K562 (cell line): Measurements from ENCODE around the gene PLEKHA5. TPM values are rescaled to one million over a fixed set of nuclear protein-coding genes. Genes with fewer than 3 reads are reported as not detected.
A peak's percentile ranks its signal among the peaks of the same experiment; 100 is the strongest.

ENCODE experiments used
- ATAC-seq: fragments of 200-7000 bp; cut with Tn5 transposase; 3 replicates; pipeline ENCODE4 v1.9.1; 2020; ENCODE audit warnings: moderate library complexity
- BruUV-seq: library from RNA; stranded (reverse); fragments of 400-500 nt; replicated peaks from 2 replicates; lab custom pipeline; 2021; lab: Mats Ljungman, UMichigan
- CTCF ChIA-PET: fragments of 300-600 bp; formaldehyde crosslinking; extraction: SDS; loops from one replicate; lab custom pipeline; 2021; ENCODE audit warnings: low intra/inter-chr PET ratio; lab: Yijun Ruan, JAX
- POLR2A ChIA-PET: fragments of 300-600, 350-650 bp; sonication (Branson Sonifier 250); formaldehyde crosslinking; extraction: SDS; loops from one replicate; lab custom pipeline; 2021; ENCODE audit warnings: antibody characterized with exemption, inconsistent platforms; lab: Yijun Ruan, JAX
- DNase-seq, 4 experiments: peaks; one replicate each; pipeline versions ENCODE4 v3.0.0 to v3.0.0-alpha.2; 2011 to 2018; ENCODE audit warnings: low spot score in 3 of 4, mixed read lengths in 3 of 4; ENCODE audit errors: extremely low read depth in 1 of 4
- FAIRE-seq: peaks from 2 replicates; lab custom pipeline; 2011; peaks lifted over from hg19 to GRCh38; lab: Jason Lieb, UNC
- H2AFZ ChIP-seq: 2 replicates; pipeline ENCODE4 v1.6.0; 2011; ENCODE audit warnings: low read depth, low read length, control low read depth, inconsistent platforms
- H3K27ac ChIP-seq: fragments of 200-600 bp; 3 replicates; pipeline ENCODE4 v1.8.0; 2011; ENCODE audit warnings: low read depth, mild to moderate bottlenecking, control low read depth, inconsistent platforms, low read length, moderate library complexity, mixed read lengths; ENCODE audit errors: extremely low read depth
- H3K27me3 ChIP-seq, 2 experiments: fragments of 300-600 bp in 1 of 2; 2 replicates in 1 of 2; 3 replicates in 1 of 2; pipeline versions ENCODE4 v1.6.0 to v1.8.0; 2011; ENCODE audit warnings: inconsistent platforms in 2 of 2, low read length in 2 of 2, mild to moderate bottlenecking in 1 of 2, mixed read lengths in 1 of 2, moderate library complexity in 1 of 2; ENCODE audit not compliant: control insufficient read depth in 2 of 2, insufficient read depth in 2 of 2
- H3K36me3 ChIP-seq: fragments of 300-600 bp; 3 replicates; pipeline ENCODE4 v1.8.0; 2011; ENCODE audit warnings: mild to moderate bottlenecking, low read length, inconsistent platforms; ENCODE audit not compliant: control insufficient read depth, insufficient read depth
- H3K4me1 ChIP-seq, 2 experiments: fragments of 200-600 bp in 1 of 2; replicated peaks in 1 of 2; 2 replicates in 1 of 2; 3 replicates in 1 of 2; pipeline versions ENCODE4 v1.5.1 to v1.8.0; 2011; ENCODE audit warnings: inconsistent platforms in 2 of 2, low read length in 2 of 2, mild to moderate bottlenecking in 1 of 2, mixed read lengths in 1 of 2, moderate library complexity in 1 of 2; ENCODE audit not compliant: control insufficient read depth in 2 of 2, insufficient read depth in 2 of 2
- H3K4me2 ChIP-seq: 2 replicates; pipeline ENCODE4 v1.6.1; 2011; ENCODE audit warnings: low read length, control low read depth, inconsistent platforms, mixed read lengths; ENCODE audit not compliant: insufficient read depth
- H3K4me3 ChIP-seq: fragments of 200-600 bp; sonication (generic), shearing (Covaris generic); 2 replicates; pipeline ENCODE4 v1.5.1; 2016; ENCODE audit warnings: control low read depth, inconsistent platforms
- H3K79me2 ChIP-seq: fragments of 200-600 bp; 3 replicates; pipeline ENCODE4 v1.8.0; 2011; ENCODE audit warnings: low read length, inconsistent platforms; ENCODE audit not compliant: control insufficient read depth, insufficient read depth
- H3K9ac ChIP-seq, 2 experiments: 2 replicates each; pipeline versions ENCODE4 v1.6.0 to v1.6.1; 2011; ENCODE audit warnings: low read depth in 2 of 2, low read length in 2 of 2, control low read depth in 1 of 2, inconsistent platforms in 1 of 2, mild to moderate bottlenecking in 1 of 2, mixed read lengths in 1 of 2; ENCODE audit not compliant: insufficient read depth in 1 of 2
- H3K9me1 ChIP-seq: one replicate; pipeline ENCODE4 v1.6.0; 2011; ENCODE audit warnings: inconsistent platforms, mild to moderate bottlenecking, low read length, moderate library complexity; ENCODE audit not compliant: control insufficient read depth, insufficient read depth
- H3K9me3 ChIP-seq: replicated peaks from 2 replicates; pipeline ENCODE4 v1.5.1; 2011; ENCODE audit warnings: low read depth, low read length, inconsistent platforms; ENCODE audit not compliant: control insufficient read depth, insufficient read depth
- H4K20me1 ChIP-seq: replicated peaks from 2 replicates; pipeline ENCODE4 v1.6.1; 2011; ENCODE audit warnings: low read length, inconsistent platforms, mixed read lengths; ENCODE audit not compliant: control insufficient read depth, insufficient read depth
- BCL6 ChIP-seq: fragments of 250-450 bp; sonication (Bioruptor Pico); IDR thresholded peaks from 2 replicates; pipeline ENCODE4 v1.4.0; 2020
- C11orf30 ChIP-seq: fragments of 450-650 bp; IDR thresholded peaks from 2 replicates; pipeline ENCODE4 v1.6.1; 2016; ENCODE audit warnings: low read depth, mild to moderate bottlenecking
- FIP1L1 ChIP-seq: fragments of 200-400 bp; formaldehyde crosslinking; IDR thresholded peaks from 2 replicates; pipeline ENCODE4 v1.6.1; 2018; ENCODE audit warnings: mild to moderate bottlenecking, low read depth, low read length; ENCODE audit not compliant: poor library complexity, severe bottlenecking
- FOXK1 ChIP-seq: sonication (generic); formaldehyde crosslinking; IDR thresholded peaks from 2 replicates; pipeline ENCODE4 v1.8.0; 2022; ENCODE audit warnings: missing genetic modification reagents, mild to moderate bottlenecking, borderline replicate concordance
- GATAD2A ChIP-seq: fragments of 450-650 bp; IDR thresholded peaks from 2 replicates; pipeline ENCODE4 v1.6.1; 2017
- GTF2B ChIP-seq: IDR thresholded peaks from 2 replicates; pipeline ENCODE4 v1.6.1; 2011; ENCODE audit not compliant: insufficient read length; ENCODE audit errors: extremely low read depth
- ILK ChIP-seq: fragments of 450-650 bp; IDR thresholded peaks from 2 replicates; pipeline ENCODE4 v1.6.1; 2016; ENCODE audit warnings: missing genetic modification characterization, low read depth, mild to moderate bottlenecking, missing compliant biosample characterization, moderate library complexity, borderline replicate concordance
- IRF9 ChIP-seq: fragments of 450-650 bp; IDR thresholded peaks from 2 replicates; pipeline ENCODE4 v1.6.1; 2016; ENCODE audit warnings: missing biosample characterization, missing genetic modification characterization
- KHSRP ChIP-seq: fragments of 450-650 bp; IDR thresholded peaks from 2 replicates; pipeline ENCODE4 v1.6.1; 2017
- MAFF ChIP-seq: IDR thresholded peaks from 2 replicates; pipeline ENCODE4 v1.6.1; 2012; ENCODE audit warnings: low read length, improper control_type of control experiment
- MLLT1 ChIP-seq, 2 experiments: fragments of 450-650 bp; IDR thresholded peaks; 2 replicates each; pipeline ENCODE4 v1.6.1; 2016
- MTA1 ChIP-seq: fragments of 450-650 bp; IDR thresholded peaks from 2 replicates; pipeline ENCODE4 v1.6.1; 2017; ENCODE audit warnings: borderline replicate concordance
- PHF20 ChIP-seq: fragments of 450-650 bp; IDR thresholded peaks from 2 replicates; pipeline ENCODE4 v1.6.1; 2018; ENCODE audit not compliant: partially characterized antibody
- SIN3B ChIP-seq: fragments of 450-650 bp; IDR thresholded peaks from 2 replicates; pipeline ENCODE4 v1.6.1; 2017; ENCODE audit warnings: low read depth, mild to moderate bottlenecking, moderate library complexity
- ZNF592 ChIP-seq: fragments of 450-650 bp; IDR thresholded peaks from 2 replicates; pipeline ENCODE4 v1.6.1; 2017; ENCODE audit warnings: antibody characterized with exemption, mild to moderate bottlenecking
- ZNF780A ChIP-seq: fragments of 250-450 bp; sonication (Bioruptor Pico); IDR thresholded peaks from 2 replicates; pipeline ENCODE4 v1.5.0; 2021; ENCODE audit warnings: mild to moderate bottlenecking
- WGBS: fragments of 100-300 bp; shearing (Covaris generic); methylation state at CpG from one replicate; pipeline ENCODE4 v1.1.6; 2016; ENCODE audit warnings: low coverage, mixed read lengths; ENCODE audit not compliant: insufficient coverage; ENCODE audit errors: missing lambda C conversion rate; 5-methylcytosine and 5-hydroxymethylcytosine counted together
- in situ Hi-C: fragments of 300-500 bp; cut with MboI; formaldehyde crosslinking; loops from 4 replicates; pipeline ENCODE4 v1.15.0; 2018; ENCODE audit warnings: inconsistent platforms, mixed read lengths
- intact Hi-C: fragments of 100-400 bp; cut with micrococcal nuclease; formaldehyde crosslinking; loops from 2 replicates; pipeline ENCODE4 v1.14.2; 2022
- polyA plus RNA-seq, 8 experiments: library from polyadenylated mRNA; depleted of rRNA in 4 of 8; stranded (reverse) in 5 of 8; unstranded in 3 of 8; fragments of >200 nt; fragmentation: Nextera tagmentation in 2 of 8; fragmentation: Illumina TruSeq in 1 of 8; extraction: Ambion mirVana in 2 of 8; extraction: Trizol in 1 of 8; gene quantifications; 2 replicates each; pipeline versions ENCODE4 v1.2.1 to v1.2.3, GENCODE V29; 2011 to 2014; ENCODE audit warnings: inconsistent platforms in 1 of 8, missing spikeins in 1 of 8
- total RNA-seq, 7 experiments: library from RNA; depleted of rRNA in 6 of 7; stranded (reverse); fragments of >200 nt in 6 of 7; fragmentation: Illumina TruSeq in 2 of 7; extraction: Trizol in 2 of 7; gene quantifications; 2 replicates each; pipeline versions ENCODE4 v1.2.1 to v1.2.3, GENCODE V29; 2011 to 2021; ENCODE audit warnings: low replicate concordance in 1 of 7

Gene PLEKHA5
- total and polyA plus RNA-seq, 9 of the 15 experiments (the other 6 are each of a cell fraction or from before 2014, with no cell fraction given): 7.2 to 26.2 (median 17.4) TPM

- H3K27ac ChIP-seq: no peak overlapping the region
- BruUV-seq: no TSS peak
- H2AFZ ChIP-seq: no peak overlapping the region
- DNase-seq: no peak
- ChIA-PET CTCF (interaction anchor here (0.7 kb wide), 1 partner anchor 1241 kb away, joined by 3 read pairs; no protein-coding TSS in a partner anchor), POLR2A (no interaction called here)
- FAIRE-seq: no peak
- H3K27me3 ChIP-seq: no peaks in the 10 kb centered on the region
- no peak overlapping the region for H3K4me3 ChIP-seq
- WGBS: 95% methylated on average over 6 of the region's 7 CpGs
- no peak for ATAC-seq
- no peak overlapping the region for H3K4me2 ChIP-seq
- H3K4me1 ChIP-seq: no peaks in the 10 kb centered on the region
- no peak overlapping the region for H3K9ac ChIP-seq
- intact Hi-C loops: no loop called here
- no peaks in the 10 kb centered on the region for H3K9me1 ChIP-seq
- no peaks in the 10 kb centered on the region for H3K79me2 ChIP-seq
- H4K20me1 ChIP-seq: no peaks in the 10 kb centered on the region
- in situ Hi-C loops: no loop called here
- H3K9me3 ChIP-seq: no peaks in the 10 kb centered on the region
- H3K36me3 ChIP-seq: peaks cover 5% of the 10 kb centered on the region; the same call in 1 of the 3 replicates
- TF ChIP-seq GTF2B (no peak), ZNF780A (no peak), MLLT1 (IDR thresholded peaks at IDR 0.05) (no peak), C11orf30 (peak; percentile 30; the same call in 1 of the 2 replicates), GATAD2A (no peak), MTA1 (no peak), KHSRP (no peak), MAFF (0 out of 2 replicates have a peak, but pooled peaks have one; percentile 7), ZNF592 (no peak), IRF9 (no peak), ILK (tag) (no peak), BCL6 (CRISPR knock-in tag) (no peak), PHF20 (no peak), FOXK1 (CRISPR knock-in tag) (no peak), FIP1L1 (no peak), SIN3B (no peak)
Observed at GRCh38 chr12:19298836-19299605, 169.5 kb downstream of the PLEKHA5 start.
